Loucy (cell line): ENCODE results near the gene BCAP31.

Experiments
- H2AFZ ChIP-seq: fragments of 200-600 bp; sonication (generic); 2 replicates; pipeline ENCODE4 v1.6.0; 2016; ENCODE audit warnings: antibody characterized with exemption, mild to moderate bottlenecking, low read length, moderate library complexity
- H3F3A ChIP-seq: fragments of 200-600 bp; 2 replicates; pipeline ENCODE4 v1.6.0; 2016; ENCODE audit warnings: antibody characterized with exemption, low read depth, mild to moderate bottlenecking
- H3K27me3 ChIP-seq: fragments of 200-600 bp; sonication (generic); 2 replicates; pipeline ENCODE4 v1.6.1; 2014; ENCODE audit warnings: low read length, mild to moderate bottlenecking; ENCODE audit not compliant: insufficient read depth, poor library complexity, severe bottlenecking
- H3K36me3 ChIP-seq: fragments of 200-600 bp; sonication (generic); 2 replicates; pipeline ENCODE4 v1.6.1; 2016; ENCODE audit warnings: low read length; ENCODE audit not compliant: insufficient read depth
- H3K4me1 ChIP-seq: fragments of 200-600 bp; sonication (generic); 2 replicates; pipeline ENCODE4 v1.5.1; 2014; ENCODE audit warnings: low read length, mild to moderate bottlenecking; ENCODE audit not compliant: insufficient read depth, poor library complexity, severe bottlenecking
- H3K4me2 ChIP-seq: fragments of 200-600 bp; sonication (generic); 2 replicates; pipeline ENCODE4 v1.6.0; 2014; ENCODE audit warnings: antibody characterized with exemption, low read length, low read depth, mild to moderate bottlenecking; ENCODE audit not compliant: poor library complexity, severe bottlenecking
- H3K4me3 ChIP-seq: fragments of 200-600 bp; sonication (generic); 2 replicates; pipeline ENCODE4 v1.5.1; 2014; ENCODE audit warnings: low read length, mild to moderate bottlenecking, mixed read lengths; ENCODE audit not compliant: poor library complexity, severe bottlenecking
- H3K79me2 ChIP-seq: fragments of 200-600 bp; sonication (generic); 2 replicates; pipeline ENCODE4 v1.6.1; 2014; ENCODE audit warnings: low read length; ENCODE audit not compliant: insufficient read depth
- H3K9ac ChIP-seq: fragments of 200-600 bp; sonication (generic); 2 replicates; pipeline ENCODE4 v1.6.0; 2014; ENCODE audit warnings: mild to moderate bottlenecking, low read depth, low read length, moderate library complexity; ENCODE audit not compliant: poor library complexity, severe bottlenecking
- H3K9me2 ChIP-seq: fragments of 200-600 bp; sonication (generic); replicated peaks from 2 replicates; pipeline ENCODE4 v1.6.1; 2016; ENCODE audit warnings: low read depth, low read length, mixed read lengths
- H3K9me3 ChIP-seq: fragments of 200-600 bp; sonication (generic); 2 replicates; pipeline ENCODE4 v1.6.1; 2014; ENCODE audit warnings: mild to moderate bottlenecking, antibody characterized with exemption, low read length, low read depth; ENCODE audit not compliant: insufficient read depth
- H4K20me1 ChIP-seq: fragments of 200-600 bp; sonication (generic); 2 replicates; pipeline ENCODE4 v1.6.0; 2014; ENCODE audit warnings: antibody characterized with exemption, low read length, mild to moderate bottlenecking; ENCODE audit not compliant: insufficient read depth, poor library complexity, severe bottlenecking
- EZH2phosphoT487 ChIP-seq: fragments of 200-600 bp; IDR thresholded peaks from 2 replicates; pipeline ENCODE4 v1.6.1; 2018; ENCODE audit warnings: antibody characterized with exemption, mild to moderate bottlenecking, moderate library complexity, borderline replicate concordance
- TF ChIP-seq, protein P1 (sequence below): fragments of 200-600 bp; sonication (generic); conservative IDR thresholded peaks from 2 replicates; pipeline ENCODE4 v1.5.1; 2014; ENCODE audit warnings: mild to moderate bottlenecking, antibody characterized with exemption, low read length

Gene BCAP31

DNA sequence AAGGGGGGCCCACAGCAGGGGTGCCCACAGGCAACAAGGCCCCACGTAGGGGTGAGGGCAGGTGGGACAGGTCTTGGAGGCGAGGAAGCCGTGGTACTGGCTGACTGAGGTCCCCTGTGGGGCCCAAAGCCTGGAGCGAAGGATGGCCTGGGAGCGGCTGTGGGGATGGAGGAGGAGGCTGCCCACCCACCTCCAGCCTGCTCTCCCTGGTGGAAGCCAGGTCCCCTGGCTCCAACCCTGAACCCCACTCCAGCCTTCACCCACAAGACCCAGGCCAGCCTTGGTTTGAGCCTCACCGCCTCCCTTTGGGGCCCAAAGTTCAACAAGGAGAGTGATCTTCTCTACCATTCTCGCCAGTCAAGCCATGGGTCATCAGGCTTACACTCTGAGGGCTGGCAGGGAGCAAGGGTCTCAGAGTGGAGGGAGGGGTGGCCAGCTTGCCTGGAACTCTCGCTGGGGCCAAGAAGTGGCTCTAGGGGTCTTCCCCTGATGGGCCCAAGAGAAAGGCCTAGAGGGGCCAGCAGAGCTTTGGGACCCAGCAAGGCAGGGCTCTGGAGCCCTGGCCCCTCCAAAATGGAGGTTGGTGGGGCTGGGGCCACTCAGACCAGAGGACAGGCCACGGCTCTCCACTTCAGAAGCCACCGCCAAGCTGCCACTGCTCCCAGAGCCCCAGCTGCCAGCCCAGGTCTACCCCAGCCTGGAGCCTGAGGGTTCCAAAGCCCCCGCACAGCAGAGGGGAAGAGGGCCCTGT is 55.6 kb downstream of the BCAP31 start:
- no peak overlapping the region for H3K9ac ChIP-seq
- no peaks in the 10 kb centered on the region for H3K4me1 ChIP-seq
- H3K36me3 ChIP-seq = no peaks in the 10 kb centered on the region
- no peaks in the 10 kb centered on the region for H3K9me2 ChIP-seq
- H3K27me3 ChIP-seq = no peaks in the 10 kb centered on the region
- H3K4me3 ChIP-seq = no peak overlapping the region
- no peak overlapping the region; the same call in 1 of the 2 replicates for H2AFZ ChIP-seq
- TF ChIP-seq, protein P1, sequence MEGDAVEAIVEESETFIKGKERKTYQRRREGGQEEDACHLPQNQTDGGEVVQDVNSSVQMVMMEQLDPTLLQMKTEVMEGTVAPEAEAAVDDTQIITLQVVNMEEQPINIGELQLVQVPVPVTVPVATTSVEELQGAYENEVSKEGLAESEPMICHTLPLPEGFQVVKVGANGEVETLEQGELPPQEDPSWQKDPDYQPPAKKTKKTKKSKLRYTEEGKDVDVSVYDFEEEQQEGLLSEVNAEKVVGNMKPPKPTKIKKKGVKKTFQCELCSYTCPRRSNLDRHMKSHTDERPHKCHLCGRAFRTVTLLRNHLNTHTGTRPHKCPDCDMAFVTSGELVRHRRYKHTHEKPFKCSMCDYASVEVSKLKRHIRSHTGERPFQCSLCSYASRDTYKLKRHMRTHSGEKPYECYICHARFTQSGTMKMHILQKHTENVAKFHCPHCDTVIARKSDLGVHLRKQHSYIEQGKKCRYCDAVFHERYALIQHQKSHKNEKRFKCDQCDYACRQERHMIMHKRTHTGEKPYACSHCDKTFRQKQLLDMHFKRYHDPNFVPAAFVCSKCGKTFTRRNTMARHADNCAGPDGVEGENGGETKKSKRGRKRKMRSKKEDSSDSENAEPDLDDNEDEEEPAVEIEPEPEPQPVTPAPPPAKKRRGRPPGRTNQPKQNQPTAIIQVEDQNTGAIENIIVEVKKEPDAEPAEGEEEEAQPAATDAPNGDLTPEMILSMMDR = no peak
- no peak for TF ChIP-seq EZH2phosphoT487
- H4K20me1 ChIP-seq = no peaks in the 10 kb centered on the region
- H3K4me2 ChIP-seq = no peak overlapping the region
- H3F3A ChIP-seq = no peaks in the 10 kb centered on the region
- H3K9me3 ChIP-seq = no peaks in the 10 kb centered on the region
- no peaks in the 10 kb centered on the region for H3K79me2 ChIP-seq

DNA sequence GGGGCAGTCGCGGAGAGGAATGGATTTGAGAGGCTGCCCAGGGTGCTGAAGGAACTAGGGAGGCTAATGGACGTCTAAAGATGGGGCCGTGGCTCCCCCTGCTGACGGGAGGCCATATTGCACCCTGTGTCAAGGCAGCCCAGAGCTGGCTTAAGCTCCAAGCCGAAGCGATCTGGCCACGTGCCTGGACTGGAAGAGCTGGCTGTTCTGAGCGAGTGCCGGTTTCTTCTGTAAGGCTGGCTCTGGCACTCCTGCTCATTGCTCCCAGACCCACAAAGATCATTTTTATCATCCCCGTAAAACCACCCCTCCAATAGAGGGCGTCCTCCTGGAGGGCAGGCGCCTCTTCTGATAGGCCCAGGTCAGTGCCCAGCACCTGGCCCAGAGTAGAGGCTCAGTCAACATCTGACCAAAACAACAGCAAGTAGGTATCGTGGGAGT is 56.2 kb downstream of the BCAP31 start:
- H4K20me1 ChIP-seq = no peaks in the 10 kb centered on the region
- no peaks in the 10 kb centered on the region for H3F3A ChIP-seq
- no peak overlapping the region; the same call in 1 of the 2 replicates for H2AFZ ChIP-seq
- no peaks in the 10 kb centered on the region for H3K4me1 ChIP-seq
- H3K9me2 ChIP-seq = no peaks in the 10 kb centered on the region
- TF ChIP-seq EZH2phosphoT487 = no peak
- TF ChIP-seq, protein P1 = peak; percentile 72
- H3K36me3 ChIP-seq = no peaks in the 10 kb centered on the region
- no peak overlapping the region for H3K9ac ChIP-seq
- no peak overlapping the region for H3K4me3 ChIP-seq
- no peak overlapping the region for H3K4me2 ChIP-seq
- H3K27me3 ChIP-seq = no peaks in the 10 kb centered on the region
- H3K9me3 ChIP-seq = no peaks in the 10 kb centered on the region
- no peaks in the 10 kb centered on the region for H3K79me2 ChIP-seq

DNA sequence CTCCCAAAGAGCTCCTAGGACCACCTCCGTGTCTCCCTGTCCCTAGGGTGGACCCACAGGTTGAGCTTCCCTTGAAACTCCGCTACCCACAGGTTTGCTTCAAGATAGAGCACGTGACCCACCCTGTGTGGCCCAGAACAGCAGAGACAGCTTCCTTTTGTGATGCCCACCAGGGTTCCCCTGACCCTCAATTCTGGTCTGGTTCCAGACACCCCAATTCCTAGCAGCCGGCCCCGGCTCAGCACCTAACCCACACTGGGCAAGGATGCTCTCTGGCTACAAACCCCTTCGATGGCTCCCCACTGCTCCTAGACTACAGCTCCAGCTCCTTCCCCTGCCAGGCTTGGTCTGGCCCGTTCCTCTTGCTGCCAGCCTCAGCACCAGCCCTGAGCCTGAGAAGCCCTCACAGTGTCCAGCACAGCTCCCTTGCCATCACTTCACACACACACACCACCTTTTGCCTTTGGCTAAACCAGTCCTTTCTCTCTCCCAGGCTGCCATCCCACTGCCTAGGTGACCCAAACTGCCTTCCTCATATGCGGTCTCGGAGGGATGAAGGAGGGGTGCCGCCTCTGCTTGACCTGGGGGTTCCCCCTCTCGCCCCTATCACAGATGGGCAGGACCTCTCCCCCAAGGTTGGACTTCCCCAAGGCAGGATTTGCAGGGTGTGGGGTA is 56.8 kb downstream of the BCAP31 start:
- Histone ChIP-seq H3K4me3 (no peak overlapping the region), H3K4me2 (no peak overlapping the region), H3K36me3 (no peaks in the 10 kb centered on the region), H3K79me2 (no peaks in the 10 kb centered on the region), H3F3A (no peaks in the 10 kb centered on the region), H3K9me2 (no peaks in the 10 kb centered on the region), H2AFZ (no peak overlapping the region; the same call in 1 of the 2 replicates), H3K9me3 (no peaks in the 10 kb centered on the region), H3K27me3 (no peaks in the 10 kb centered on the region), H3K4me1 (no peaks in the 10 kb centered on the region), H3K9ac (no peak overlapping the region), H4K20me1 (no peaks in the 10 kb centered on the region)
- TF ChIP-seq EZH2phosphoT487 = no peak
- TF ChIP-seq, protein P1 = no peak
